Karpas-422 (cell line): ENCODE measurements around the gene CTXND1. TPM values are rescaled to one million over a fixed set of nuclear protein-coding genes. Genes with fewer than 3 reads are reported as not detected.

Source experiments
- DNase-seq: peaks from one replicate; pipeline ENCODE4 v3.0.0-alpha.2; 2015
- H2AFZ ChIP-seq: fragments of 200-600 bp; sonication (generic); 2 replicates; pipeline ENCODE4 v1.6.1; 2014; ENCODE audit warnings: antibody characterized with exemption, low read length, mixed read lengths
- H3K27ac ChIP-seq: fragments of 200-600 bp; sonication (generic); 2 replicates; pipeline ENCODE4 v1.5.1; 2014; ENCODE audit warnings: mild to moderate bottlenecking, low read length, moderate library complexity
- H3K27me3 ChIP-seq: fragments of 200-600 bp; sonication (generic); 2 replicates; pipeline ENCODE4 v1.6.1; 2014; ENCODE audit warnings: low read length, mixed read lengths
- H3K36me3 ChIP-seq: fragments of 200-600 bp; sonication (generic); 2 replicates; pipeline ENCODE4 v1.6.1; 2014; ENCODE audit warnings: low read length, mixed read lengths; ENCODE audit not compliant: insufficient read depth
- H3K4me1 ChIP-seq: fragments of 200-600 bp; sonication (generic); 2 replicates; pipeline ENCODE4 v1.6.1; 2014; ENCODE audit warnings: mild to moderate bottlenecking, low read length, mixed read lengths
- H3K4me2 ChIP-seq: fragments of 200-600 bp; sonication (generic); 2 replicates; pipeline ENCODE4 v1.6.1; 2014; ENCODE audit warnings: low read length, low read depth, mild to moderate bottlenecking; ENCODE audit not compliant: poor library complexity, severe bottlenecking
- H3K4me3 ChIP-seq: fragments of 200-600 bp; sonication (generic); 2 replicates; pipeline ENCODE4 v1.5.1; 2014; ENCODE audit warnings: mild to moderate bottlenecking, antibody characterized with exemption, low read length, mixed read lengths
- H3K79me2 ChIP-seq: fragments of 200-600 bp; sonication (generic); 2 replicates; pipeline ENCODE4 v1.6.1; 2014; ENCODE audit warnings: mild to moderate bottlenecking, low read length, mixed read lengths
- H3K9ac ChIP-seq: fragments of 200-600 bp; sonication (generic); 2 replicates; pipeline ENCODE4 v1.6.0; 2014; ENCODE audit warnings: low read length
- H3K9me2 ChIP-seq: fragments of 200-600 bp; sonication (generic), shearing (Covaris generic); replicated peaks from 2 replicates; pipeline ENCODE4 v1.6.0; 2014; ENCODE audit warnings: mild to moderate bottlenecking, low read length, moderate library complexity; ENCODE audit not compliant: insufficient read depth
- H3K9me3 ChIP-seq: fragments of 300-700, 200-600 bp; sonication (generic); 2 replicates; pipeline ENCODE4 v1.6.1; 2014; ENCODE audit warnings: low read length, mixed read lengths
- H4K20me1 ChIP-seq: fragments of 200-600 bp; sonication (generic); 2 replicates; pipeline ENCODE4 v1.6.1; 2014; ENCODE audit warnings: mild to moderate bottlenecking, antibody characterized with exemption, low read length, low read depth; ENCODE audit not compliant: insufficient read depth
- total RNA-seq: library from RNA; depleted of rRNA; stranded (reverse); fragments of >200 nt; shearing (Covaris generic); gene quantifications from 2 replicates; pipeline ENCODE4 v1.2.3, GENCODE V29; 2014; ENCODE audit warnings: low replicate concordance

Gene CTXND1
- total RNA-seq, 1 experiment from 2014 or later: not detected

- H2AFZ ChIP-seq: no peak overlapping the region
- no peak overlapping the region for H3K4me2 ChIP-seq
- H3K9ac ChIP-seq: no peak overlapping the region
- H3K79me2 ChIP-seq: no peaks in the 10 kb centered on the region
- H4K20me1 ChIP-seq: no peaks in the 10 kb centered on the region
- H3K27me3 ChIP-seq: no peaks in the 10 kb centered on the region
- H3K4me3 ChIP-seq: no peak overlapping the region
- no peak for DNase-seq
- H3K9me2 ChIP-seq: no peaks in the 10 kb centered on the region; the same call in 1 of the 2 replicates
- H3K4me1 ChIP-seq: peaks cover 14% of the 10 kb centered on the region
- no peak overlapping the region for H3K27ac ChIP-seq
- no peaks in the 10 kb centered on the region for H3K9me3 ChIP-seq
- H3K36me3 ChIP-seq: no peaks in the 10 kb centered on the region
Observed at GRCh38 chr15:80214910-80215309, 37.1 kb downstream of the CTXND1 start.

- Histone ChIP-seq H3K27me3 (no peaks in the 10 kb centered on the region), H3K9me2 (no peaks in the 10 kb centered on the region; the same call in 1 of the 2 replicates), H3K27ac (no peak overlapping the region), H3K4me1 (peaks cover 19% of the 10 kb centered on the region), H3K9me3 (no peaks in the 10 kb centered on the region), H3K9ac (no peak overlapping the region), H3K79me2 (no peaks in the 10 kb centered on the region), H3K4me3 (no peak overlapping the region), H3K36me3 (no peaks in the 10 kb centered on the region), H3K4me2 (no peak overlapping the region), H4K20me1 (no peaks in the 10 kb centered on the region), H2AFZ (no peak overlapping the region)
- no peak for DNase-seq
Observed at GRCh38 chr15:80211976-80212375, 40.0 kb downstream of the CTXND1 start.

GRCh38 chr15:80210611-80211573, 41.1 kb downstream of the CTXND1 start:
- Histone ChIP-seq H3K4me2 (peak overlapping the region; percentile 3), H3K27me3 (no peaks in the 10 kb centered on the region), H3K9me3 (no peaks in the 10 kb centered on the region), H4K20me1 (no peaks in the 10 kb centered on the region), H3K27ac (no peak overlapping the region), H3K9me2 (no peaks in the 10 kb centered on the region; the same call in 1 of the 2 replicates), H2AFZ (no peak overlapping the region), H3K4me1 (peaks cover 19% of the 10 kb centered on the region), H3K9ac (no peak overlapping the region), H3K4me3 (no peak overlapping the region), H3K79me2 (no peaks in the 10 kb centered on the region), H3K36me3 (no peaks in the 10 kb centered on the region)
- peak; percentile 60 for DNase-seq

- Histone ChIP-seq H3K9ac (no peak overlapping the region), H3K79me2 (no peaks in the 10 kb centered on the region), H3K4me3 (no peak overlapping the region), H3K4me1 (peaks cover 19% of the 10 kb centered on the region), H2AFZ (no peak overlapping the region), H3K9me2 (no peaks in the 10 kb centered on the region), H3K36me3 (no peaks in the 10 kb centered on the region), H3K4me2 (no peak overlapping the region), H3K27me3 (no peaks in the 10 kb centered on the region), H3K9me3 (no peaks in the 10 kb centered on the region), H3K27ac (no peak overlapping the region), H4K20me1 (no peaks in the 10 kb centered on the region)
- DNase-seq: no peak
Observed at GRCh38 chr15:80208758-80209734, 43.0 kb downstream of the CTXND1 start.

GRCh38 chr15:80207887-80208286, 44.1 kb downstream of the CTXND1 start:
- no peak overlapping the region for H3K9ac ChIP-seq
- no peaks in the 10 kb centered on the region for H3K27me3 ChIP-seq
- H4K20me1 ChIP-seq: no peaks in the 10 kb centered on the region
- H2AFZ ChIP-seq: no peak overlapping the region
- no peak for DNase-seq
- H3K4me1 ChIP-seq: peaks cover 19% of the 10 kb centered on the region
- H3K79me2 ChIP-seq: no peaks in the 10 kb centered on the region
- no peaks in the 10 kb centered on the region for H3K36me3 ChIP-seq
- H3K27ac ChIP-seq: no peak overlapping the region
- no peak overlapping the region for H3K4me2 ChIP-seq
- H3K9me2 ChIP-seq: no peaks in the 10 kb centered on the region
- no peaks in the 10 kb centered on the region for H3K9me3 ChIP-seq
- H3K4me3 ChIP-seq: no peak overlapping the region

- no peaks in the 10 kb centered on the region for H3K36me3 ChIP-seq
- no peak overlapping the region for H3K4me3 ChIP-seq
- H3K79me2 ChIP-seq: no peaks in the 10 kb centered on the region
- H2AFZ ChIP-seq: no peak overlapping the region
- H3K27me3 ChIP-seq: no peaks in the 10 kb centered on the region
- H3K9me3 ChIP-seq: no peaks in the 10 kb centered on the region
- H4K20me1 ChIP-seq: no peaks in the 10 kb centered on the region
- no peak for DNase-seq
- H3K9me2 ChIP-seq: no peaks in the 10 kb centered on the region
- no peak overlapping the region for H3K9ac ChIP-seq
- H3K4me1 ChIP-seq: no peaks in the 10 kb centered on the region
- H3K27ac ChIP-seq: no peak overlapping the region
- no peak overlapping the region for H3K4me2 ChIP-seq
Observed at GRCh38 chr15:80204231-80204630, 47.8 kb downstream of the CTXND1 start.

GRCh38 chr15:80203361-80203885, 48.6 kb downstream of the CTXND1 start:
- H3K4me2 ChIP-seq: no peak overlapping the region

More at GRCh38 chr15:80203361-80203885, 48.6 kb downstream of the CTXND1 start:
- H2AFZ ChIP-seq: no peak overlapping the region
- no peak overlapping the region for H3K9ac ChIP-seq
- no peak overlapping the region for H3K4me3 ChIP-seq
- no peaks in the 10 kb centered on the region for H3K27me3 ChIP-seq
- no peaks in the 10 kb centered on the region for H3K36me3 ChIP-seq
- no peaks in the 10 kb centered on the region for H4K20me1 ChIP-seq
- H3K79me2 ChIP-seq: no peaks in the 10 kb centered on the region
- no peaks in the 10 kb centered on the region for H3K9me3 ChIP-seq
- no peak overlapping the region for H3K27ac ChIP-seq
- no peak for DNase-seq
- H3K4me1 ChIP-seq: no peaks in the 10 kb centered on the region
- no peaks in the 10 kb centered on the region for H3K9me2 ChIP-seq
